HG02588 (cell line): ENCODE results near the gene TBCB.
A peak's percentile ranks its signal among the peaks of the same experiment; 100 is the strongest.
"Not testable (repeated sequence)": the region's sequence is repeated elsewhere in the genome, so short reads cannot be mapped to it uniquely, and the experiment has no call there.

Source experiments
- ATAC-seq: cut with Tn5 transposase; IDR thresholded peaks from one replicate; pipeline ENCODE4 v1.9.1; 2021; ENCODE audit warnings: mild to moderate bottlenecking, moderate library complexity; ENCODE audit not compliant: unreplicated experiment

TBCB gene

DNA sequence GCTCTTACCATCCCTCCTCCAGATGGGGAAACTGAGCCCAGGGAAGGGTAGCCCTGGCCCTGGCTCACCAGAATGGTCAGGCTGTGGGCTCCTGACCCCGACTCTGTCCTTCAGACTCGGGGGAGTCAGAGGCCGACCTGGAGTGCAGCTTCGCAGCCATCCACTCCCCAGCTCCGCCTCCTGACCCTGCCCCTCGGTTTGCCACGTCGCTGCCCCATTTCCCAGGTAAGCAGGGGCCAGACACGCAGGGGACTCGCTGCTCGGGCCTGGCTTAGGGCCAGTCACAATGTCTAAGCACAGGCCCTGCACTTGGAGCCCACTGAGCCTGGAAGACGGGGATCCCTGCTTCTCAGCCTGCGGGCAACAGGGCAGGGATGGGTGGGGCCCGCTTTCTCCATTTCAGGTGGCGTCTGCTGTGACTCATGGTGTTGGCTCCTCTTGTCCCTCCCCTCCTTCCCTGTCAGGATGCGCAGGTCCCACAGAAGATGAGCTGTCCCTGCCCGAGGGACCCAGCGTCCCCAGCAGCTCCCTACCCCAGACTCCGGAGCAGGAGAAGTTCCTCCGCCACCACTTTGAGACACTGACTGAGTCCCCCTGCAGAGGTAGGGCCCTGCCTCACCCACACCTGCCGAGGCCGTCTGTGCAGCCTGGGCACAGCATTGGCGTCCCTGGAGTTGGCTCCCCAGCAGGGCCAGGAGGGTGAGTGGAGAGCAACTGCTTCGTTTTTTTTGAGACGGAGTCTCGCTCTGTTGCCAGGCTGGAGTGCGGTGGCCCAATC, 13.5 kb upstream of the TBCB start:
- ATAC-seq = no peak

DNA sequence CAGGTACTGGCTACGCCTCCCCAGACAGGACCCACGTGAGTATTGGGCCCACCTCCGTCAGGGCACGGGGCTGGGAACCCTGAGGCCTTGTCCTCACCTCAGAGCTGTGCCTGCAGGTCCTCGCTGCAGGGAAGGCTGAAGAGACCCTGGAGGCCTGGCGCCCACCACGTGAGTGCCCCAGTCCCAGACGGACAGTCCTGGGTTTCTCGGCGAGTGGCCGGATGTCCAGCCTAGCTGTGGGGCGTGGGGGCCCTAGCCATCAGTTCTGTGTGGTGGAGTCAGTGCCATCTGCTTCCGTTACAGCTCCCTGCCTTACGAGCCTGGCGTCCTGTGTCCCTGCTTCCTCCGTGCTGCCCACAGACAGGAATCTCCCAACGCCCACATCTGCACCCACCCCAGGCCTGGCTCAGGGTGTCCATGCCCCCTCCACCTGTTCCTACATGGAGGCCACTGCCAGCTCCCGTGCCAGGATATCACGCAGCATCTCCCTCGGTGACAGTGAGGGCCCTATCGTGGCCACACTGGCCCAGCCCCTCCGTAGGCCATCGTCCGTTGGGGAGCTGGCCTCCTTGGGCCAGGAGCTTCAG, 12.1 kb upstream of the TBCB start:
- ATAC-seq = no peak

DNA sequence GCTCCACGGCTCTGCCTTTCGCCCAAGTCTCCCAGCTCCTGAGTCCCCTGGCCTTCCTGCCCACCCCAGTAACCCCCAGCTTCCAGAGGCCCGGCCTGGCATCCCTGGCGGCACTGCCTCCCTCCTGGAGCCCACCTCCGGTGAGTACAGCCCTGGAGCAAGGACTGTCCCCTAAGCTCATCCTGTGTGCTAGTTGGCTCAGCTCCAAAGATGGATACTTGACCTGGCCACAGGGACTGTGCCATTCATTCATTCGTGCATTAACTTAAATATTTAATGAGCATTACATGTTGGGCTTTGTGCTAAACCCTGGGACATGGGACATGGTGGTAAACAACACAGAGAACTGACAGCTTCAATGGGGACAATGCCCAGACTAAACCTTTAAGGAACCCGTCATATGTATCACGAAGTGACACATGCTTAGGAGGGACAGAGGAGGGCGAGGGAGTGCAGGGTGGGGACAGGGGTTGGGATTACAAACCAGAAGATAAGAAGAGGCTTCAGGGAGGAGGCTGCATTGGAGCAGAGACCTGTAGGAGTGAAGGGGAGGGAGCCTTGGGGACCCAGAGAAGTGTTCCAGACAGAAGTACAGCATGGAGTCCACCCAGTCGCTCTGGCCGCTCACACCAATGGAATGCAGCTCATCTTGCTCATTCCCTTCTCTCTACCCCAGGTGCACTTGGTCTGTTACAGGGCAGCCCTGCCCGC, 11.3 kb upstream of the TBCB start:
- ATAC-seq = no peak

DNA sequence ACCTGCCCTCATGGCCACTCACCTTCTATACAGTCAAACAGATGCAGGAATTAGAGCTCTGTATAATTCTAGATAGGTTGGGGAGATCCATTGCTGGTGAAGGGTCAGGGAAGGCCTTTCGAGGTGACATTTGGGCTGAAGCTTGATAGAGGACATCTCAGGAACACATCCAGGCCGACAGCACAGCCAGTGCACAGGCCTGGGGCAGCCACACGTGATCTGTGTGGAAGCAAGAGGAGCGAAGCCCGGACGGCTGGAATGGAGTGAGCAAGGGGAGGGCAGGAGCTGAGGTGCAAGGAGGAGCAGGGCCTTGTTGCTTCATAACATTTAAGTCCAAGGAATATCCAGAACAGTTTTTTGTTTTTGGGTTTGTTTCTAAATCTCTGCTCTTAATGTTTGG, 8.8 kb upstream of the TBCB start:
- ATAC-seq = no peak

DNA sequence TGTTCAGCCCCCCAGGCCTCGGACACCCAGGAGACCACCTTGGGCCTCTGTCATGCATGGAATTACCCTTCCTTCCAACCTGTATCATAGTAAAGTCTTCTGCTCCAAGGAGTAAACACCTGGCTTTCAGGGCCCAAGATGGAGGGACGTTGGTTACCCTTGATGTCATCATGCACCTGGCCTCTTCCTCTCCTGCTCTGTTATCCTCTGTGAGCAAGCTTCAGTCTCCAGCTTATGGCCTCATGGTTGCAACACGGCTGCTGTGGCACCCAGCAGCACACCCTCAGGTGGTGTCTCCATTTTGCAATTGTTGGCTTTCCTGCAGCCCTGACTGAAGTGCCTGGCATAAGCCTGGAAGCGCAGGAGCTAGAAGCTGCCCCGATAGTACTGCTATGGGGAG, 8.3 kb upstream of the TBCB start:
- no peak for ATAC-seq

DNA sequence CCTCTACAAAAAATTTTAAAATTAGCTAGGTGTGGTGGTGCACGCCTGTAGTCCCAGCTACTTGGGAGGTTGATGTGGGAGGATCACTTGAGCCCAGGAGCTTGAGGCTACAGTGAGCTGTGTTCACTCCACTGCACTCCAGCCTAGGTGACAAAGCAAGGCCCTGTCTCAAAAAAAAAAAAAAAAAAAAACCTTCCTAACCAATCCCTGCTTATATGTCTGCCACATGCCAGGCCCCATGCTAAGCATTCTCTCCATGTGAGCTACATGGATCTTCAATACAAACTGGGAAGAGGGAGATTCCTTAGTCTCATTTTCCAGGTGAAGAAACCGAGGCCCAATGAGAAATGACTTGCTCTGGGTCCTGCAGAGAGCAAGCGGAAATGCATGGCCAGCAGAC, 6.6 kb upstream of the TBCB start:
- no peak for ATAC-seq

DNA sequence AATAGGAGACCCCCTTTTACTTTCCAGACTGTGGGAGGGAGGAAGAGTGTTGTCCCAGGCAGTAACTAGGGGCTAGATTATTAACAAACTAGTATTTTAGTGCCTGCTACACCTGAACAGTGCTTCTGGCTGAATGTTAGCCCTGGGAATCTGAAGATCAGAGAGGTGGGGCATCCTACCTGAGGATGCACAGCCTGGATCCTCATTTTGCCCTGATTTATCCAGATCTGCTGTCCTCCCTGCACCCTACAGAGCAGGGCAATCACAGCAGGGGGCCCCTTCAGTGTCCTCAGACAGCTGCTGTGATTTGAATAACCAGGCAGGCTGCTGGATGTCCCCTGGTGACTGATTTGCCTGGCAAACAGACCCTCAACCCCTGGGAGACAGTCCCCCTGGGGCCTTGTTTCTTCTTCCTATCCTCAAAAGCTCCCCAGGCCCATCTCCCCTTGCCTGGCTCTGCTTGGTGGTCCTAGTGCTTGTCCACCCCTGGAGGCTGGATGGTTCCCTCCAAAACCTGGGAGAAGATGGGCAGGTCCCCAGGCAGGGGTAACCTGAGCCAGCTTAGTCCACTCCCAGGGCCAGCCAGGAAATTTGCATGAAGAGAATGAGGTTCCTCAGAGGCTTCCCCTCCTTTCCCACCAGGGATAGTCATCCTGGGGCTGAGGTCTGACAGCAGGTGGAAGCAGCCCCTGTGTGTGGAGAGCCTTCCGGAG, 4.6 kb upstream of the TBCB start, which contains the start of gene OVOL3:
OVOL3 (plus strand) TSS at position 657 of the 713 bp plus-strand sequence. CDS start 60 bp downstream, outside the sequence.
- no peak for ATAC-seq

DNA sequence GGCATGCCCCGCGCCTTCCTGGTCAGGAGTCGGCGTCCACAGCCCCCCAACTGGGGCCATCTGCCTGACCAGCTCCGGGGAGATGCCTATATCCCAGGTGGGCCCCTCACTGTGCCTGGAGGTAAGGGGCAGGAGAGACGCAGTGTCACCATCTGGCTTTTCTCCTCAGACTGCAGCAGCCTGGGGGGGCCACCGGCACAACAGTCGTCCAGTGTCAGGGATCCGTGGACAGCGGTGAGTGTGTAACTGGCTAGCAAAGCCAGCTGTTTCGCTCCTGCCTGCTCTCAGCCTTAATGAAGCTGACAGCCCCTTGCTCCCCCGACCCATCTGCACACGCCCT, 4.1 kb upstream of the TBCB start:
- no peak for ATAC-seq

DNA sequence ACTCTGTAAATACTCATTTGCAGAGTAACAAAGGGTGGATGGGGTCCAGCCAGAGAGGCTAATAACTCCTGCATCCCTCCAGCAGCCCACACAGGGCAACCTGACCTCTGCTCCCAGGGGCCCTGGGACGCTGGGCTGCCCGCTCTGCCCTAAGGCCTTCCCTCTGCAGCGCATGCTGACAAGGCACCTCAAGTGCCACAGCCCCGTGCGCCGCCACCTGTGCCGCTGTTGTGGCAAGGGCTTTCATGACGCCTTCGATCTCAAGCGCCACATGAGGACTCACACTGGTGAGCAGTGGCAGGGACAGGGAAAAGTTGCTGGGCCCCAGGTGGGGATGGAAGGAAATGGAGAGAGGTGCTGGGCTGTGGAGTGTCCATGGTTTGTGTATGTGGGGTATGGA, 2.6 kb upstream of the TBCB start:
- no peak for ATAC-seq

DNA sequence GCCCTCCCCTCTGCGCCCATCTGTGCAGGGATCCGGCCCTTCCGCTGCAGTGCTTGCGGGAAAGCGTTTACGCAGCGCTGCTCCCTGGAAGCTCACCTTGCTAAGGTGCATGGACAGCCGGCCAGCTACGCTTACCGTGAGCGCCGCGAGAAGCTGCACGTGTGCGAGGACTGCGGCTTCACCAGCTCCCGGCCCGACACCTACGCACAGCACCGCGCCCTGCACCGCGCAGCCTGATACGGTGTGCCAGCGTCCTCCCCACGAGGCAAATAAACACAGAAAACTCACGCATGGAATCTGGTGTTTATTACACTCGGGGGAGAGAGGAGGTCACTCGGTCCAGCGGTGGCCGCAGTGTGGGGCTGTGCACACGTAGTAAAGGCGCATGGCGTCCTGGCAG, 1.8 kb upstream of the TBCB start:
- no peak for ATAC-seq

DNA sequence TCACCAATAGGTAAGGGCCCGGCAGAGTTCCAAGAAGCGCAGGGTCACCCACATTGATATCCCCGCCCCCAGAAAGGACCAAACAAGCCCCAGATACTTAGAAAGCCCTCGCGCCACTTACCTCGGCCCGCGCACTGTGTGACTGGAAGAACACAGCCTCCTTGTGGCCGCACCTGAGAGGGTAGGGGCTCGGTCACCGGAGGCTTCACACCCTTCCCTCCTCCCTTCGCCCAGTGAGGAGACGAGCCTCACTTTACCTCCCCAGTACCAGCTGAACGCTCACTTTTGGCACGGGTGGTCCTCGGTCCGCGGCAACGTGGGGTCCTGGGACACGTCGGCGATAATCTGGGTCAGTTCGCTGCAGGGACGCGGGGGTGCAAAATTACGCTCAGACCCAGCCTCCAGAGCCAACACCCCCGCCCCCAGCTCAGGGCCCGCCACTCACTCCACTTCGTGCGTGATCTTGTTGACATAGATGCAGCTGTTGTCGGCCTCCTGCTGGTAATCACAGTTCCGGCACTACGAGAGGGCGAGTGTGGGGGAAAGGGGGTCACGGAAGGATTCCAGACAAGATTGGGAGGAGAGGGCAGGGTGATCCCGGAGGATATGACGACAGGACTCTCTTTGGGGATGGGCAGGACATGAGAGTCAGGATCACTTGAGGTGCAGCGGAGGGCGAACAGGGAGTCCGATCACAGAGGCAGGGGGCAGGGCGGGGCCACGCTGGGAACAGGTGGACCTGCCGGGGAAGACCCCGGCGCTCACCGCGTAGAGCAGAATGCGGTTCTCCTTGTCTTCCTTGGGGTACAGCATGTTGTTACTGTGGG, 1.2 kb upstream of the TBCB start:
- no peak for ATAC-seq

DNA sequence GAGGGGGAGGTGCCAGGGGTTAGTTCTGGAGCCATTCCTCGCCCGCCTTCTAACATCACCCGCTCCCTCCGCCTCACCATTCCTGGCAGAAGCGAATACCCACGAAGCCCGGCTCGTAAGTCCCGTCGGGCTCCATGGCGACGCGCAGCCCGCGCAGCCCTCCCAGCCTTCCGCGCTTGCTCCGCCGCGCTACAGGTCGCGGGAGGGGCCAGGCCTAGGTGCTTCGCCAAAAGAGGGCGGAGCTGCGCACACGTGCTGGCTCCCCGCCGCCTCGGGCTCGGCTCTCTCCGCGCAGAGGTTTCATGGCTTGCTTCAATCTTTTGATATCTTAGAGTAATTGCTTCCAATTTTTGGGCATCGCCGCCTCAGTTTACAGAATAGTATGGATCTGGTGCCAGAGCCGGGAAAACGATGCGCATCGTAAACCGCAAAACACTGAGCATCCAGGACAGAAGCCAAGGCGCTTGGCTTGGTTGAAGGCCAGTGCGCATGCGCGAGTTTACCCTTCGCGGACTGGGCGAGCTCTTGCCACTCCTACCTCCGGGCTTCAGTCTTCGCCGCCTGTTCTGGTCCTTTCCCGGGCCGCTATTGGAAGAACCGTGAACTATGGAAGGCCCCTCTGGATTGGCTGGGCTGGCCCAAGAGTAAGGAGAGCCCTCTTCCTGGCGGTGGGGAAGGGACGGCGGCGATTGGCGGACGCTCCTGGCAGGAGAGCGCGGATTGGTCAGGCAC, 381 bp upstream of the TBCB start, which contains the start of gene POLR2I:
POLR2I (minus strand) TSS at position 155 of the 732 bp plus-strand sequence; CDS start at position 136, 19 bp downstream.
- ATAC-seq = peak; percentile 79

DNA sequence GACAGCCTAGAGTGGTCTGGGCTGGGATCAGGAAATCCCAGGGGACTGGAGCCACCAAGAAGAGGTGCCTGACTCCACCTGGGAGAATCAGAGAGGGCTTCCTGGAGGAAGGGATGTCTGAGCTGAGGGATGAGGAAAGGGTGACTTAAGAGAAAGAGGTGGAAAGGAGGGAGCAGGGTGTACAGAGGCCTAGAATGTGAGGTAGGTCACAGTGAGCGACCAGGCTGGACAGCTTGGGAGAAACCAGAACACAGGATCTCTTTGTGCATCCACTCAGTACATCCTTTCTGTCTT, 1.0 kb downstream of the TBCB start:
- no peak for ATAC-seq

DNA sequence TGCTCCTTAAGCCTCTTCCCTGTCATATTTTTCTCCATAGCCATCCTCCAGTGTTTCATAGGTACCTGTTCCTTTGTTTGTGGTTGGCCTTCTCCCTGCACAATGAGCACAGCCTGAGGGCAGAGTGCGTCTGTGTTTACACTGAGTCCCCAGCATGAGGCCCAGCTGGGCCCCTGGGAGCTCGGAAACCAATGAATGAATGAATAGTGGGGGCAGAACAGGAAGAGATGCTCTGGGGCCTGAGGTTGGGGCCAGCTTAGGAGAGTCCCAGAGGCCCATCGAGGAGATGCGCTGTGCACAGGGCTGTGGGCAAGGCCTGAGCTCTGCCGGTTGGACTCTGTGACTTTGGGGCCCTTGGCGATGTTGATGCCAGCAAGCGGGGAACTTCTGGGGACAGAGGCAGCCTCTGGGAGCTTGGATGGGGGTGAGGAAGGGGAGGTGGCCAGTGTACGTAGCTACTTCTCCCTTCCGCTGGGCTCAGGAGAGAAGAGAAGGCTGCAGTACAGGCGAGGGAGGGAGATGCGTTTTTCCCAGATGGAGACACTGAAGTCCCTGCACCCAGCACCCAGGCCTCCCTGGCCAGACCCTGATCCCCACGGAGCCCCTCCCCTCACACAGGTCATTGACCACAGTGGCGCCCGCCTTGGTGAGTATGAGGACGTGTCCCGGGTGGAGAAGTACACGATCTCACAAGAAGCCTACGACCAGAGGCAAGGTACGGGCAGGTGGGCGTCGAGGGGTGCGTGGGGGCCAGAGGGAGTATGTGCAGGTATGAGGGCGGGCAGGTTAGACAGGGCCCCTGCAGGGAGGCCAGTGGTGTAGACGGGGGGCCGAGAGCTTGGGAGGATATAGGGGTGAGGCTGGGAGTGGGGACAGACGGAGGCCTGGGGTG, 5.1 kb downstream of the TBCB start:
- no peak for ATAC-seq

DNA sequence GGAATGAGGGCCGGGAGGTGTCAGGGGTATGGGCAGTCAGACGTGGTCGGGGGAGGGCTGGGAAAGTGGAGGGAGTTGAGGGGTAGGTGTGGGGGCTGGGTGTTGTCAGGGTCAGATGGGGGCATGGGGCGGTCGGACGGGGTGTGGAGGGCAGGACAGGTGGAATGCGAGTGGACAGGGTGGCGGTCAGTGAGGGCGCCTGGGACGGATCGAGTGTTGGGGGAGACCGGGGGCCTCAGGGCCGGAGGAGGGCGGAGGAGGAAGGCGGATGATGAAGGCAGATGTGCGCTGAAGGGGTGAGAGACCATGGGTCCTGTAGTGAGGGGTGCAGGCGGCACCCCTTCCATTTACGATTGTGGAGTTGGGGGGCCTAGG, 5.7 kb downstream of the TBCB start:
- no peak for ATAC-seq

DNA sequence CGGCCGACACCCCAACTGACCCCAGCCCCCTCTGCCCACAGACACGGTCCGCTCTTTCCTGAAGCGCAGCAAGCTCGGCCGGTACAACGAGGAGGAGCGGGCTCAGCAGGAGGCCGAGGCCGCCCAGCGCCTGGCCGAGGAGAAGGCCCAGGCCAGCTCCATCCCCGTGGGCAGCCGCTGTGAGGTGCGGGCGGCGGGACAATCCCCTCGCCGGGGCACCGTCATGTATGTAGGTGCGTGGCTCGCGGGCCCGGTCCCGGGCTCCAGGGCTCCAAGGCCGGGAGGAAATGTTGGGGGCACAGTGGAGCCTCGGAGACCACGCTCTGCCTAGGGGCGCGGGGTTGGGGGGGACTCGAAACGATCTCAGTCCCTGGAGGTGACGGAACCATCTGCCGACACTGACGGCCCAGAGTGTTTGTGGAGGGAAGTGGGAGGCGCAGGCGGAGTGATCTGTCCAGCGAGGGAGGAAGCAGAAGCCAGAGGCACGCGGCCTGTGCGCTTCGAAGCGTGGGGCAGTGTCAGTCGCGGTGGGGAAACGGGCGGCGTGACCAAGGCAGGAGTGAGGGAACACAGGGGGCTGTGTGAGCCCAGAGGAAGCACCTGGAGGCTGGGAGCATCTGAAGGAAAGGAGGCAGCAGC, 6.3 kb downstream of the TBCB start:
- no peak for ATAC-seq

DNA sequence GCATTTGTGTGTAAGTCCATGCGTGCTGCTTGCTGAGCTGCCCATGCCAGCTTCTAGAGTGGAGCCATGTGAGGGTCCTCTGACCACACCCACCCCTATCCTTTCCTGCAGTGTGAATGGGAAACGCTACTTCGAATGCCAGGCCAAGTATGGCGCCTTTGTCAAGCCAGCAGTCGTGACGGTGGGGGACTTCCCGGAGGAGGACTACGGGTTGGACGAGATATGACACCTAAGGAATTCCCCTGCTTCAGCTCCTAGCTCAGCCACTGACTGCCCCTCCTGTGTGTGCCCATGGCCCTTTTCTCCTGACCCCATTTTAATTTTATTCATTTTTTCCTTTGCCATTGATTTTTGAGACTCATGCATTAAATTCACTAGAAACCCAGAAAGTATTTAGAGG, 10.3 kb downstream of the TBCB start:
- no peak for ATAC-seq

DNA sequence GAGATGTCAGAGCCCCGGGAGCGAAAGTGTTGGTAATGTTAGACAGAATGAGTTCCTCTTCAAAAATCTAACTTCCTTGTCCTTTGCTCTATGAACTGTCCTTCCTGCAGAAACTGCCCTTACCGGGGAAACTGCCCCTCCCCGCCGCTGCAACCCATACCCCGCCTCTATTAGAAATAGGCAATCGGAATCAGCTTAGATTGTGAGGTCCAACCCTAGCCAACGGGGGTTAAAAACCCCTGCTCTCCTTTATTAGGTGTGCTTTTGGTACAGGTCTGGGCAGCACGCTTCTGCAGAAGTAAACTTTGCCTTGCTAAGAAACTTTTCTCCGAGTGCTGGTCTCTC, 13.1 kb downstream of the TBCB start:
- ATAC-seq = no peak

DNA sequence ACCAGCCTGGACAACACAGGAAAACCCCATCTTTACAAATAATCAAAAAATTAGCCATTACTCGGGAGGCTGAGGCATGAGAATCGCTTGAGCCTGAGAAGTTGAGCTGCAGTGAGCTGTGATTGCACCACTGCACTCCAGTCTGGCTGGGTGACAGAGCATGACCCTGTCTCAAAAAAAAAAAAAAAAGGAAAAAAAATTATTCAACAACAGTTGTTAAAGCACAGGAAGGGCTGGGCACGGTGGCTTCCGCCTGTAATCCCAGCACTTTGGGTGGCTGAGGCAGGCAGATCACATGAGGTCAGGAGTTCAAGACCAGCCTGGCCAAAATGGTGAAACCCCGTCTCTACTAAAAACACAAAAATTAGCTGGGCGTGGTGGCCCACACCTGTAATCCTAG, 16.0 kb downstream of the TBCB start:
- ATAC-seq = not testable (repeated sequence)
